SK-N-SH (cell line): Measurements from ENCODE around the gene NDUFS6. TPM values are rescaled to one million over a fixed set of nuclear protein-coding genes. Genes with fewer than 3 reads are reported as not detected.

Source experiments
- CTCF ChIA-PET: fragments of 300-600, 350-600 bp; formaldehyde crosslinking; extraction: SDS; loops from one replicate; lab custom pipeline; 2021; lab: Yijun Ruan, JAX
- POLR2A ChIA-PET: fragments of 350-600 bp; sonication (Branson Sonifier 250); formaldehyde crosslinking; extraction: SDS; loops from one replicate; lab custom pipeline; 2020; ENCODE audit warnings: antibody characterized with exemption, inconsistent platforms; lab: Yijun Ruan, JAX
- DNase-seq: peaks from one replicate; pipeline ENCODE4 v3.0.0; 2012
- H2AFZ ChIP-seq: fragments of 200-600 bp; sonication (generic); 2 replicates; pipeline ENCODE4 v1.8.1; 2016; ENCODE audit warnings: antibody characterized with exemption, mild to moderate bottlenecking, low read depth
- H3F3A ChIP-seq: fragments of 200-600 bp; sonication (generic); replicated peaks from 2 replicates; pipeline ENCODE3; 2016; ENCODE audit warnings: antibody characterized with exemption, mild to moderate bottlenecking; ENCODE audit not compliant: insufficient read depth
- H3K27ac ChIP-seq, 2 experiments: fragments of 200-500 bp in 1 of 2; fragments of 200-600 bp in 1 of 2; sonication (Bioruptor generic) in 1 of 2; sonication (generic), shearing (Covaris generic) in 1 of 2; 2 replicates each; pipeline versions ENCODE4 v1.5.1 to v1.6.1; 2014 to 2016; ENCODE audit warnings: low read depth in 2 of 2, inconsistent platforms in 1 of 2, low read length in 1 of 2, mild to moderate bottlenecking in 1 of 2, mixed read lengths in 1 of 2
- H3K27me3 ChIP-seq: fragments of 200-600 bp; sonication (generic), shearing (Covaris generic); 2 replicates; pipeline ENCODE4 v1.6.1; 2016; ENCODE audit warnings: mixed run types; ENCODE audit not compliant: insufficient read depth
- H3K36me3 ChIP-seq, 2 experiments: fragments of 200-500 bp in 1 of 2; fragments of 200-600 bp in 1 of 2; sonication (Bioruptor generic) in 1 of 2; sonication (generic) in 1 of 2; replicated peaks in 1 of 2; 2 replicates each; pipeline versions ENCODE3 to v1.5.1; 2014 to 2016; ENCODE audit warnings: low read length in 1 of 2, mild to moderate bottlenecking in 1 of 2; ENCODE audit not compliant: insufficient read depth in 2 of 2, control insufficient read depth in 1 of 2
- H3K4me1 ChIP-seq, 2 experiments: fragments of 200-500 bp in 1 of 2; fragments of 200-600 bp in 1 of 2; sonication (Bioruptor generic) in 1 of 2; sonication (generic), shearing (Covaris generic) in 1 of 2; 2 replicates each; pipeline versions ENCODE4 v1.5.1 to v1.6.1; 2014 to 2016; ENCODE audit warnings: low read depth in 1 of 2, low read length in 1 of 2, mixed run types in 1 of 2; ENCODE audit not compliant: insufficient read depth in 2 of 2, control insufficient read depth in 1 of 2
- H3K4me2 ChIP-seq: fragments of 200-600 bp; sonication (generic), shearing (Covaris generic); 2 replicates; pipeline ENCODE4 v1.6.1; 2017; ENCODE audit warnings: mixed run types
- H3K4me3 ChIP-seq, 2 experiments: fragments of 200-500 bp in 1 of 2; fragments of 200-600 bp in 1 of 2; sonication (Bioruptor generic) in 1 of 2; sonication (generic), shearing (Covaris generic) in 1 of 2; 2 replicates each; pipeline versions ENCODE4 v1.5.1 to v1.8.1; 2014 to 2016; ENCODE audit warnings: low read depth in 2 of 2, inconsistent platforms in 1 of 2, low read length in 1 of 2, mild to moderate bottlenecking in 1 of 2, mixed read lengths in 1 of 2, moderate library complexity in 1 of 2
- H3K79me2 ChIP-seq: fragments of 200-600 bp; sonication (generic); 2 replicates; pipeline ENCODE4 v1.8.1; 2017; ENCODE audit warnings: mild to moderate bottlenecking; ENCODE audit not compliant: insufficient read depth
- H3K9ac ChIP-seq: fragments of 200-600 bp; sonication (generic); 2 replicates; pipeline ENCODE4 v1.6.1; 2017; ENCODE audit warnings: mixed run types
- H3K9me2 ChIP-seq: fragments of 200-600 bp; sonication (generic); 2 replicates; pipeline ENCODE4 v1.6.1; 2017; ENCODE audit warnings: mixed run types
- H3K9me3 ChIP-seq: fragments of 200-600 bp; sonication (generic); 2 replicates; pipeline ENCODE4 v1.6.1; 2017; ENCODE audit warnings: mixed run types, mild to moderate bottlenecking, moderate library complexity
- H4K20me1 ChIP-seq: fragments of 200-600 bp; sonication (generic); 2 replicates; pipeline ENCODE4 v1.6.1; 2017; ENCODE audit warnings: mild to moderate bottlenecking, mixed run types; ENCODE audit not compliant: insufficient read depth
- ELF1 ChIP-seq: IDR thresholded peaks from 2 replicates; pipeline ENCODE4 v1.4.0; 2012
- EP300 ChIP-seq, 2 experiments: IDR thresholded peaks; 2 replicates each; pipeline versions ENCODE4 v1.4.0 to v1.6.1; 2012; ENCODE audit warnings: borderline replicate concordance in 1 of 2, low read depth in 1 of 2, low read length in 1 of 2
- FOSL2 ChIP-seq: IDR thresholded peaks from 2 replicates; pipeline ENCODE4 v1.4.0; 2012; ENCODE audit warnings: low read depth, mild to moderate bottlenecking, moderate library complexity, borderline replicate concordance
- FOXJ3 ChIP-seq: sonication (generic); formaldehyde crosslinking; IDR thresholded peaks from 2 replicates; pipeline ENCODE4 v1.5.1; 2020; ENCODE audit warnings: mild to moderate bottlenecking, missing genetic modification reagents
- JUND ChIP-seq: IDR thresholded peaks from 2 replicates; pipeline ENCODE4 v1.4.0; 2012
- MEF2A ChIP-seq: IDR thresholded peaks from 2 replicates; pipeline ENCODE4 v1.4.0; 2012; ENCODE audit warnings: low read depth, borderline replicate concordance
- MXI1 ChIP-seq: IDR thresholded peaks from 2 replicates; pipeline ENCODE4 v1.6.1; 2012; ENCODE audit warnings: mild to moderate bottlenecking, low read depth, low read length, improper control_type of control experiment
- POLR2AphosphoS5 ChIP-seq: IDR thresholded peaks from 2 replicates; pipeline ENCODE4 v1.6.1; 2012; ENCODE audit warnings: low read depth, low read length
- RFX5 ChIP-seq: IDR thresholded peaks from 2 replicates; pipeline ENCODE4 v1.6.1; 2012; ENCODE audit warnings: mild to moderate bottlenecking, improper control_type of control experiment, low read length
- RXRA ChIP-seq: IDR thresholded peaks from 2 replicates; pipeline ENCODE4 v1.4.0; 2012; ENCODE audit warnings: low read depth, mild to moderate bottlenecking, borderline replicate concordance
- TCF12 ChIP-seq: IDR thresholded peaks from 2 replicates; pipeline ENCODE4 v1.4.0; 2012
- TEAD4 ChIP-seq: IDR thresholded peaks from 2 replicates; pipeline ENCODE4 v1.4.0; 2012; ENCODE audit warnings: mild to moderate bottlenecking, borderline replicate concordance; ENCODE audit not compliant: insufficient read depth
- WGBS: methylation state at CpG from one replicate; pipeline ENCODE4 v1.1.6; 2017; ENCODE audit warnings: low lambda C conversion rate; 5-methylcytosine and 5-hydroxymethylcytosine counted together
- polyA plus RNA-seq, 3 experiments: library from polyadenylated mRNA; depleted of rRNA; stranded (reverse); fragments of >200 nt; gene quantifications; 2 replicates each; pipeline ENCODE4 v1.2.3, GENCODE V29; 2012
- TF ChIP-seq, protein P1 (sequence below): IDR thresholded peaks from 2 replicates; pipeline ENCODE4 v1.6.1; 2012; ENCODE audit warnings: mild to moderate bottlenecking, low read depth, low read length, moderate library complexity
- TF ChIP-seq, protein P2 (sequence below): fragments of 200-600 bp; sonication (generic); IDR thresholded peaks from 2 replicates; pipeline ENCODE4 v1.6.1; 2017; ENCODE audit warnings: antibody characterized with exemption, mild to moderate bottlenecking, moderate library complexity
- TF ChIP-seq, protein P3 (sequence below): IDR thresholded peaks from 2 replicates; pipeline ENCODE4; 2012
- TF ChIP-seq, protein P4 (sequence below): fragments of 150-350 bp; IDR thresholded peaks from 2 replicates; pipeline ENCODE4 v1.6.1; 2017; ENCODE audit warnings: antibody characterized with exemption, low read length, low read depth, borderline replicate concordance
- TF ChIP-seq, protein P5 (sequence below): IDR thresholded peaks from 2 replicates; pipeline ENCODE4 v1.4.0; 2012; ENCODE audit warnings: low read depth, borderline replicate concordance
- TF ChIP-seq, protein P6 (sequence below): IDR thresholded peaks from 2 replicates; pipeline ENCODE4 v1.4.0; 2012; ENCODE audit warnings: low read depth

NDUFS6 gene
- polyA plus RNA-seq, 1 of the 3 experiments (the other 2 are of a cell fraction): 316 TPM

DNA sequence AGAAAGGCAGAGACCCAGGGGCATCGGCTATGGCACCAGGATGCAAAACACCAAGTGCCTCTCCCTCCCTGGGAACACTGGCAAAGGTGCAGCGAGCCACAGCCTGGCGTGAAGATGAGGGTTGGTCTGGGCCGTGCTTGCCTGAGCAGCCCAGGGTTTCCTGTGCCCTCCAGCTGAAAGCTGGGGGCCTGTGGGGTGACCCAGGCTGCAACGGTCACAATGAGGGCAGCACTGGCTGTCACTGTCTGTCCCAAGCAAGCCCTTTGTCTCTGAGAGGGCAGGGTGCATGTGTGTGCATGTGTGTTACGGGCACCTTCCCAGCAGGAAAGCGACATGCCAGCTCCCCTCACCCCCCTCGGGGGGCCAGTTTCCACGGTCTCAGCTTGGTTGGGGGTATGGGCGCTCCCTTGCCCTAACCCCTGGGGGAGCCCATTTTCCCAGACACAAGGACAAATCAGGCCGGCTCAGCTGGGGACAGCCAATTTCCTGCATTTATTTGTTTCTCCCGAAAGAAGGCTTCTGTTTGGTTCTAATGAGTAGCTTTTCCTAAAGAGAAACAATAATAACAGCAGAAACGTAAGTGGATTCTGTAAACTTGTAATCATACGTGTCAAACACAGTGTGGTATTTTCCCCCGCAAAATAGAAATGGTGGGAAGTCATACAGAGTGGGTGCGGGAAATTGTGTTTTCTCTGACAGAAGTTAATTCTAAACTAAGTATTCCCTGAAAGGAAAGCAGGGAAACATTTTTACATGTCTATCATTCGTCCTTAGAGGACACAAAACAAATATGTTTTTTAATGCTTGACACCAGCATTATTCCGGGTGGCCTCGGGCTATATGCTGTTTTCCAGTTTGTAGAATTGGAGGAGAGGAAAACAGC lies 22.8 kb upstream of the NDUFS6 start:
- Histone ChIP-seq H3K4me2 (no peak overlapping the region), H3K9me2 (no peaks in the 10 kb centered on the region), H3K4me3 (no peak overlapping the region), H3K36me3 (no peaks in the 10 kb centered on the region), H4K20me1 (no peaks in the 10 kb centered on the region), H3K9me3 (no peaks in the 10 kb centered on the region), H3F3A (no peaks in the 10 kb centered on the region), H3K27ac (no peak overlapping the region), H3K79me2 (no peaks in the 10 kb centered on the region), H2AFZ (no peak overlapping the region), H3K27me3 (peaks cover 71% of the 10 kb centered on the region), H3K4me1 (no peaks in the 10 kb centered on the region), H3K9ac (no peak overlapping the region)
- ChIA-PET POLR2A (no interaction called here), CTCF (no interaction called here)
- TF ChIP-seq, protein P1, sequence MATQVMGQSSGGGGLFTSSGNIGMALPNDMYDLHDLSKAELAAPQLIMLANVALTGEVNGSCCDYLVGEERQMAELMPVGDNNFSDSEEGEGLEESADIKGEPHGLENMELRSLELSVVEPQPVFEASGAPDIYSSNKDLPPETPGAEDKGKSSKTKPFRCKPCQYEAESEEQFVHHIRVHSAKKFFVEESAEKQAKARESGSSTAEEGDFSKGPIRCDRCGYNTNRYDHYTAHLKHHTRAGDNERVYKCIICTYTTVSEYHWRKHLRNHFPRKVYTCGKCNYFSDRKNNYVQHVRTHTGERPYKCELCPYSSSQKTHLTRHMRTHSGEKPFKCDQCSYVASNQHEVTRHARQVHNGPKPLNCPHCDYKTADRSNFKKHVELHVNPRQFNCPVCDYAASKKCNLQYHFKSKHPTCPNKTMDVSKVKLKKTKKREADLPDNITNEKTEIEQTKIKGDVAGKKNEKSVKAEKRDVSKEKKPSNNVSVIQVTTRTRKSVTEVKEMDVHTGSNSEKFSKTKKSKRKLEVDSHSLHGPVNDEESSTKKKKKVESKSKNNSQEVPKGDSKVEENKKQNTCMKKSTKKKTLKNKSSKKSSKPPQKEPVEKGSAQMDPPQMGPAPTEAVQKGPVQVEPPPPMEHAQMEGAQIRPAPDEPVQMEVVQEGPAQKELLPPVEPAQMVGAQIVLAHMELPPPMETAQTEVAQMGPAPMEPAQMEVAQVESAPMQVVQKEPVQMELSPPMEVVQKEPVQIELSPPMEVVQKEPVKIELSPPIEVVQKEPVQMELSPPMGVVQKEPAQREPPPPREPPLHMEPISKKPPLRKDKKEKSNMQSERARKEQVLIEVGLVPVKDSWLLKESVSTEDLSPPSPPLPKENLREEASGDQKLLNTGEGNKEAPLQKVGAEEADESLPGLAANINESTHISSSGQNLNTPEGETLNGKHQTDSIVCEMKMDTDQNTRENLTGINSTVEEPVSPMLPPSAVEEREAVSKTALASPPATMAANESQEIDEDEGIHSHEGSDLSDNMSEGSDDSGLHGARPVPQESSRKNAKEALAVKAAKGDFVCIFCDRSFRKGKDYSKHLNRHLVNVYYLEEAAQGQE: no peak
- no peak for TF ChIP-seq JUND
- TF ChIP-seq FOXJ3: no peak
- TF ChIP-seq TCF12: no peak
- no peak for TF ChIP-seq MXI1
- TF ChIP-seq, protein P2, sequence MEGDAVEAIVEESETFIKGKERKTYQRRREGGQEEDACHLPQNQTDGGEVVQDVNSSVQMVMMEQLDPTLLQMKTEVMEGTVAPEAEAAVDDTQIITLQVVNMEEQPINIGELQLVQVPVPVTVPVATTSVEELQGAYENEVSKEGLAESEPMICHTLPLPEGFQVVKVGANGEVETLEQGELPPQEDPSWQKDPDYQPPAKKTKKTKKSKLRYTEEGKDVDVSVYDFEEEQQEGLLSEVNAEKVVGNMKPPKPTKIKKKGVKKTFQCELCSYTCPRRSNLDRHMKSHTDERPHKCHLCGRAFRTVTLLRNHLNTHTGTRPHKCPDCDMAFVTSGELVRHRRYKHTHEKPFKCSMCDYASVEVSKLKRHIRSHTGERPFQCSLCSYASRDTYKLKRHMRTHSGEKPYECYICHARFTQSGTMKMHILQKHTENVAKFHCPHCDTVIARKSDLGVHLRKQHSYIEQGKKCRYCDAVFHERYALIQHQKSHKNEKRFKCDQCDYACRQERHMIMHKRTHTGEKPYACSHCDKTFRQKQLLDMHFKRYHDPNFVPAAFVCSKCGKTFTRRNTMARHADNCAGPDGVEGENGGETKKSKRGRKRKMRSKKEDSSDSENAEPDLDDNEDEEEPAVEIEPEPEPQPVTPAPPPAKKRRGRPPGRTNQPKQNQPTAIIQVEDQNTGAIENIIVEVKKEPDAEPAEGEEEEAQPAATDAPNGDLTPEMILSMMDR: no peak
- TF ChIP-seq RFX5: no peak
- no peak for TF ChIP-seq FOSL2
- TF ChIP-seq POLR2AphosphoS5: no peak
- TF ChIP-seq, protein P3, sequence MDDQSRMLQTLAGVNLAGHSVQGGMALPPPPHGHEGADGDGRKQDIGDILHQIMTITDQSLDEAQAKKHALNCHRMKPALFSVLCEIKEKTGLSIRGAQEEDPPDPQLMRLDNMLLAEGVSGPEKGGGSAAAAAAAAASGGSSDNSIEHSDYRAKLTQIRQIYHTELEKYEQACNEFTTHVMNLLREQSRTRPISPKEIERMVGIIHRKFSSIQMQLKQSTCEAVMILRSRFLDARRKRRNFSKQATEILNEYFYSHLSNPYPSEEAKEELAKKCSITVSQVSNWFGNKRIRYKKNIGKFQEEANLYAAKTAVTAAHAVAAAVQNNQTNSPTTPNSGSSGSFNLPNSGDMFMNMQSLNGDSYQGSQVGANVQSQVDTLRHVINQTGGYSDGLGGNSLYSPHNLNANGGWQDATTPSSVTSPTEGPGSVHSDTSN: no peak
- TF ChIP-seq, protein P4, sequence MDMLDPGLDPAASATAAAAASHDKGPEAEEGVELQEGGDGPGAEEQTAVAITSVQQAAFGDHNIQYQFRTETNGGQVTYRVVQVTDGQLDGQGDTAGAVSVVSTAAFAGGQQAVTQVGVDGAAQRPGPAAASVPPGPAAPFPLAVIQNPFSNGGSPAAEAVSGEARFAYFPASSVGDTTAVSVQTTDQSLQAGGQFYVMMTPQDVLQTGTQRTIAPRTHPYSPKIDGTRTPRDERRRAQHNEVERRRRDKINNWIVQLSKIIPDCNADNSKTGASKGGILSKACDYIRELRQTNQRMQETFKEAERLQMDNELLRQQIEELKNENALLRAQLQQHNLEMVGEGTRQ: no peak
- TF ChIP-seq, protein P5, sequence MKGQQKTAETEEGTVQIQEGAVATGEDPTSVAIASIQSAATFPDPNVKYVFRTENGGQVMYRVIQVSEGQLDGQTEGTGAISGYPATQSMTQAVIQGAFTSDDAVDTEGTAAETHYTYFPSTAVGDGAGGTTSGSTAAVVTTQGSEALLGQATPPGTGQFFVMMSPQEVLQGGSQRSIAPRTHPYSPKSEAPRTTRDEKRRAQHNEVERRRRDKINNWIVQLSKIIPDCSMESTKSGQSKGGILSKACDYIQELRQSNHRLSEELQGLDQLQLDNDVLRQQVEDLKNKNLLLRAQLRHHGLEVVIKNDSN: no peak
- TF ChIP-seq RXRA: no peak
- TF ChIP-seq, protein P6, sequence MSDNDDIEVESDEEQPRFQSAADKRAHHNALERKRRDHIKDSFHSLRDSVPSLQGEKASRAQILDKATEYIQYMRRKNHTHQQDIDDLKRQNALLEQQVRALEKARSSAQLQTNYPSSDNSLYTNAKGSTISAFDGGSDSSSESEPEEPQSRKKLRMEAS: no peak
- TF ChIP-seq MEF2A: no peak
- no peak for TF ChIP-seq TEAD4
- TF ChIP-seq ELF1: no peak
- TF ChIP-seq EP300 (IDR thresholded peaks at IDR 0.05; ENCODE audit: borderline replicate concordance in 1 of 2, low read depth in 1 of 2, low read length in 1 of 2): no peak
- WGBS: 23% methylated on average over 13 of the region's 19 CpGs
- DNase-seq: no peak
